BLaER1 treated with 17β-estradiol and CSF1 and Interleukin-3, amounts not matched to agents 10 nM and 100 nM (cell line): Measurements from ENCODE around the gene WAPL.

ENCODE experiments used
- H3K27ac ChIP-seq, 11 experiments: shearing (Covaris generic); formaldehyde crosslinking; 2 replicates each; pipeline ENCODE4 v1.8.1; 2022
- H3K27me3 ChIP-seq, 11 experiments: shearing (Covaris generic); formaldehyde crosslinking; 2 replicates each; pipeline ENCODE4 v1.8.1; 2022
- H3K36me3 ChIP-seq, 11 experiments: shearing (Covaris generic); formaldehyde crosslinking; 2 replicates each; pipeline ENCODE4 v1.8.1; 2022
- H3K4me1 ChIP-seq, 10 experiments: shearing (Covaris generic); formaldehyde crosslinking; 2 replicates each; pipeline ENCODE4 v1.8.1; 2022
- H3K4me2 ChIP-seq, 11 experiments: shearing (Covaris generic); formaldehyde crosslinking; 2 replicates each; pipeline ENCODE4 v1.8.1; 2022
- H3K4me3 ChIP-seq, 10 experiments: shearing (Covaris generic); formaldehyde crosslinking; 2 replicates each; pipeline ENCODE4 v1.8.1; 2022
- H3K9ac ChIP-seq, 11 experiments: shearing (Covaris generic); formaldehyde crosslinking; 2 replicates each; pipeline ENCODE4 v1.8.1; 2022
- H3K9me3 ChIP-seq, 11 experiments: shearing (Covaris generic); formaldehyde crosslinking; replicated peaks in 1 of 11; 2 replicates each; pipeline ENCODE4 v1.8.1; 2022
- H4K20me1 ChIP-seq, 11 experiments: shearing (Covaris generic); formaldehyde crosslinking; 2 replicates each; pipeline ENCODE4 v1.8.1; 2022
- Cebpa-rat ChIP-seq, 11 experiments: shearing (Covaris generic); IDR thresholded peaks; 2 replicates each; pipeline ENCODE4 v1.8.1; 2022

WAPL gene

GRCh38 chr10:86403183-86403797 lies 118.3 kb downstream of the WAPL start:
- Histone ChIP-seq H3K36me3 (no peaks in the 10 kb centered on the region), H3K4me1 (peaks cover 10 to 48% (median 34%) of the 10 kb centered on the region in 10 experiments; a peak in 19 of 20 replicates), H3K27me3 (peaks cover 0 to 24% (median 0%) of the 10 kb centered on the region in 11 experiments; a peak in 6 of 22 replicates), H3K9ac (peak overlapping the region in 3 of 11 experiments; percentile 84 to 88 (median 85); a peak in 2 of 22 replicates), H3K27ac (peak overlapping the region in 2 of 11 experiments; percentile 85 to 87; a peak in 3 of 22 replicates), H3K4me3 (no peak overlapping the region), H4K20me1 (no peaks in the 10 kb centered on the region), H3K9me3 (peaks cover 0 to 18% (median 0%) of the 10 kb centered on the region in 11 experiments; a peak in 9 of 22 replicates), H3K4me2 (peak overlapping the region in 9 of 11 experiments; percentile 95 to 100 (median 98); a peak in 16 of 22 replicates)
- TF ChIP-seq Cebpa-rat (IDR thresholded peaks at IDR 0.05), result no peak

- H3K4me2 ChIP-seq, result peak overlapping the region; percentile 95 to 100 (median 98)
- peaks cover 0 to 24% (median 0%) of the 10 kb centered on the region in 11 experiments; a peak in 6 of 22 replicates for H3K27me3 ChIP-seq
- peaks cover 10 to 45% (median 34%) of the 10 kb centered on the region in 10 experiments; a peak in 19 of 20 replicates for H3K4me1 ChIP-seq
- H3K9ac ChIP-seq, result peak overlapping the region in 7 of 11 experiments; percentile 2 to 88 (median 39); a peak in 11 of 22 replicates
- peak overlapping the region in 6 of 11 experiments; percentile 5 to 87 (median 74); a peak in 8 of 22 replicates for H3K27ac ChIP-seq
- no peaks in the 10 kb centered on the region for H3K36me3 ChIP-seq
- no peaks in the 10 kb centered on the region for H4K20me1 ChIP-seq
- no peak for TF ChIP-seq Cebpa-rat (IDR thresholded peaks at IDR 0.05)
- H3K4me3 ChIP-seq, result peak overlapping the region in 8 of 10 experiments; percentile 30 to 86 (median 72); a peak in 13 of 20 replicates
- H3K9me3 ChIP-seq, result peaks cover 0 to 11% (median 0%) of the 10 kb centered on the region in 11 experiments; a peak in 9 of 22 replicates
These were observed 119.2 kb downstream of the WAPL start for GRCh38 chr10:86402283-86402941.

- Histone ChIP-seq H3K4me2 (peak overlapping the region; percentile 95 to 100 (median 98)), H3K27ac (peak overlapping the region; percentile 34 to 87 (median 78); a peak in 20 of 22 replicates), H3K36me3 (no peaks in the 10 kb centered on the region), H3K27me3 (peaks cover 0 to 24% (median 0%) of the 10 kb centered on the region in 11 experiments; a peak in 6 of 22 replicates), H3K9me3 (peaks cover 0 to 11% (median 0%) of the 10 kb centered on the region in 11 experiments; a peak in 9 of 22 replicates), H4K20me1 (no peaks in the 10 kb centered on the region), H3K4me1 (peaks cover 10 to 46% (median 34%) of the 10 kb centered on the region in 10 experiments; a peak in 19 of 20 replicates), H3K4me3 (peak overlapping the region; percentile 61 to 86 (median 72)), H3K9ac (peak overlapping the region; percentile 73 to 88 (median 83))
- TF ChIP-seq Cebpa-rat (IDR thresholded peaks at IDR 0.05), result no peak
These were observed 119.9 kb downstream of the WAPL start for GRCh38 chr10:86401588-86402282.

- H3K36me3 ChIP-seq, result no peaks in the 10 kb centered on the region
- H3K27ac ChIP-seq, result peak overlapping the region; percentile 34 to 87 (median 78); a peak in 21 of 22 replicates
- H4K20me1 ChIP-seq, result no peaks in the 10 kb centered on the region
- H3K4me1 ChIP-seq, result peaks cover 10 to 46% (median 34%) of the 10 kb centered on the region in 10 experiments; a peak in 19 of 20 replicates
- TF ChIP-seq Cebpa-rat (IDR thresholded peaks at IDR 0.05), result no peak
- H3K27me3 ChIP-seq, result peaks cover 0 to 24% (median 0%) of the 10 kb centered on the region in 11 experiments; a peak in 6 of 22 replicates
- H3K9ac ChIP-seq, result peak overlapping the region; percentile 73 to 88 (median 83)
- H3K4me3 ChIP-seq, result peak overlapping the region; percentile 61 to 86 (median 72)
- H3K4me2 ChIP-seq, result peak overlapping the region; percentile 95 to 100 (median 98)
- peaks cover 0 to 11% (median 0%) of the 10 kb centered on the region in 11 experiments; a peak in 9 of 22 replicates for H3K9me3 ChIP-seq
These were observed 120.6 kb downstream of the WAPL start for GRCh38 chr10:86400705-86401587.

- H4K20me1 ChIP-seq, result no peaks in the 10 kb centered on the region
- H3K27ac ChIP-seq, result peak overlapping the region; percentile 34 to 87 (median 78); a peak in 21 of 22 replicates
- peak overlapping the region; percentile 95 to 100 (median 98) for H3K4me2 ChIP-seq
- H3K4me1 ChIP-seq, result peaks cover 10 to 46% (median 34%) of the 10 kb centered on the region in 10 experiments; a peak in 19 of 20 replicates
- peaks cover 0 to 6% (median 0%) of the 10 kb centered on the region in 11 experiments; a peak in 9 of 22 replicates for H3K9me3 ChIP-seq
- peak overlapping the region; percentile 61 to 86 (median 72) for H3K4me3 ChIP-seq
- no peak for TF ChIP-seq Cebpa-rat (IDR thresholded peaks at IDR 0.05)
- H3K36me3 ChIP-seq, result no peaks in the 10 kb centered on the region
- peak overlapping the region; percentile 73 to 88 (median 83) for H3K9ac ChIP-seq
- H3K27me3 ChIP-seq, result peaks cover 0 to 24% (median 0%) of the 10 kb centered on the region in 11 experiments; a peak in 6 of 22 replicates
These were observed 121.5 kb downstream of the WAPL start for GRCh38 chr10:86399879-86400704.

- H3K27ac ChIP-seq, result peak overlapping the region in 6 of 11 experiments; percentile 5 to 87 (median 78); a peak in 7 of 22 replicates
- no peak for TF ChIP-seq Cebpa-rat (IDR thresholded peaks at IDR 0.05)
- peak overlapping the region in 10 of 11 experiments; percentile 26 to 88 (median 83); a peak in 14 of 22 replicates for H3K9ac ChIP-seq
- no peaks in the 10 kb centered on the region for H3K36me3 ChIP-seq
- H3K27me3 ChIP-seq, result peaks cover 0 to 24% (median 0%) of the 10 kb centered on the region in 11 experiments; a peak in 6 of 22 replicates
- no peaks in the 10 kb centered on the region for H4K20me1 ChIP-seq
- H3K4me3 ChIP-seq, result peak overlapping the region in 5 of 10 experiments; percentile 68 to 86 (median 74); a peak in 6 of 20 replicates
- H3K4me2 ChIP-seq, result peak overlapping the region; percentile 36 to 100 (median 96); a peak in 20 of 22 replicates
- H3K9me3 ChIP-seq, result no peaks in the 10 kb centered on the region; a peak in 1 of 22 replicates
- peaks cover 10 to 46% (median 34%) of the 10 kb centered on the region in 10 experiments; a peak in 19 of 20 replicates for H3K4me1 ChIP-seq
These were observed 122.1 kb downstream of the WAPL start for GRCh38 chr10:86399514-86399878.

- Histone ChIP-seq H3K9me3 (no peaks in the 10 kb centered on the region), H3K4me2 (no peak overlapping the region), H3K27ac (no peak overlapping the region), H3K9ac (no peak overlapping the region), H3K27me3 (peaks cover 0 to 13% (median 0%) of the 10 kb centered on the region in 11 experiments; a peak in 6 of 22 replicates), H3K36me3 (no peaks in the 10 kb centered on the region), H3K4me1 (peaks cover 8 to 46% (median 35%) of the 10 kb centered on the region in 10 experiments; a peak in 19 of 20 replicates), H4K20me1 (no peaks in the 10 kb centered on the region), H3K4me3 (no peak overlapping the region)
- TF ChIP-seq Cebpa-rat (IDR thresholded peaks at IDR 0.05), result no peak
These were observed 124.5 kb downstream of the WAPL start for GRCh38 chr10:86397120-86397519.
